ENCODE results near the gene TUBB1.

GRCh38 chr20:59069026-59069425 is 49.8 kb downstream of the TUBB1 start:
- TF ChIP-seq CTCF (IDR thresholded peaks at IDR 0.05; ENCODE audit: low read depth, low read length) (no peak), MYC (IDR thresholded peaks at IDR 0.05; ENCODE audit: low read depth, low read length) (no peak), POLR2A (IDR thresholded peaks at IDR 0.05; ENCODE audit: extremely low read depth, insufficient read length) (no peak), MAX (IDR thresholded peaks at IDR 0.05; ENCODE audit: low read depth, low read length) (no peak)

Measured in NB4 (cell line).